GM18508 (cell line): Measurements from ENCODE around the gene TAF11L9.
"Not testable (repeated sequence)": the region's sequence is repeated elsewhere in the genome, so short reads cannot be mapped to it uniquely, and the experiment has no call there.

Experiments
- ATAC-seq: cut with Tn5 transposase; IDR thresholded peaks from one replicate; pipeline ENCODE4 v1.9.1; 2021; ENCODE audit warnings: moderate number of reproducible peaks; ENCODE audit not compliant: insufficient read depth, unreplicated experiment

TAF11L9 gene

GRCh38 chr5:17594255-17594654, at the start of gene TAF11L9:
Gene TAF11L9 (minus strand): TSS chr5:17594394.
- not testable (repeated sequence) for ATAC-seq

- ATAC-seq, result no peak
Observed at GRCh38 chr5:17634160-17634559, 40.0 kb upstream of the TAF11L9 start, which contains the start of gene TAF11L14. Gene TAF11L14 (plus strand): TSS chr5:17634460.

- not testable (repeated sequence) for ATAC-seq
Observed at GRCh38 chr5:17631788-17632187, 37.6 kb upstream of the TAF11L9 start, which contains the start of gene TAF11L13. Gene TAF11L13 (plus strand): TSS chr5:17632088.

GRCh38 chr5:17625686-17626085, 31.5 kb upstream of the TAF11L9 start:
- no peak for ATAC-seq

GRCh38 chr5:17620627-17621026, 26.4 kb upstream of the TAF11L9 start:
- ATAC-seq, result no peak

- no peak for ATAC-seq
Observed at GRCh38 chr5:17619354-17619753, 25.2 kb upstream of the TAF11L9 start.

GRCh38 chr5:17614872-17615605, 20.8 kb upstream of the TAF11L9 start:
- ATAC-seq, result no peak

- ATAC-seq, result not testable (repeated sequence)
Observed at GRCh38 chr5:17610092-17610491, 15.9 kb upstream of the TAF11L9 start, which contains the start of gene TAF11L12. Gene TAF11L12 (plus strand): TSS chr5:17610392.

- ATAC-seq, result not testable (repeated sequence)
Observed at GRCh38 chr5:17607461-17607860, 13.3 kb upstream of the TAF11L9 start.

- no peak for ATAC-seq
Observed at GRCh38 chr5:17604951-17605350, 10.8 kb upstream of the TAF11L9 start.

GRCh38 chr5:17603880-17604279, 9.7 kb upstream of the TAF11L9 start, which contains the start of gene TAF11L11:
Gene TAF11L11 (plus strand): TSS chr5:17604183.
- not testable (repeated sequence) for ATAC-seq

GRCh38 chr5:17597728-17598127, 3.5 kb upstream of the TAF11L9 start, which contains the start of gene TAF11L10:
Gene TAF11L10 (minus strand): TSS chr5:17597828.
- ATAC-seq, result not testable (repeated sequence)

GRCh38 chr5:17590860-17591259, 3.3 kb downstream of the TAF11L9 start, which contains the start of gene TAF11L8:
Gene TAF11L8 (minus strand): TSS chr5:17590960.
- ATAC-seq, result not testable (repeated sequence)

GRCh38 chr5:17585658-17586057, 8.5 kb downstream of the TAF11L9 start, which contains the start of gene TAF11L7:
Gene TAF11L7 (minus strand): TSS chr5:17585758.
- ATAC-seq, result not testable (repeated sequence)
